Adrenal gland (tissue), 12 donors: ENCODE measurements around the gene MAN1A2. TPM values are rescaled to one million over a fixed set of nuclear protein-coding genes. Genes with fewer than 3 reads are reported as not detected.

ENCODE experiments used
- DNase-seq, 7 donors: peaks; one replicate each; pipeline ENCODE4 v3.0.0-alpha.2; 2019 to 2020
- H3K27ac ChIP-seq, 5 donors: fragments of 200-600 bp; sonication (generic) in 4 of 5; 1 replicate in 3 of 5; 2 replicates in 2 of 5; pipeline versions ENCODE4 v1.5.1 to v1.8.0; 2016 to 2020; ENCODE audit warnings: mild to moderate bottlenecking in 1 of 5
- H3K27me3 ChIP-seq: fragments of 200-600 bp; 2 replicates; pipeline ENCODE4 v1.8.0; 2021
- H3K36me3 ChIP-seq, 2 donors: fragments of 200-600 bp; replicated peaks in 1 of 2; 1 replicate in 1 of 2; 2 replicates in 1 of 2; pipeline versions ENCODE4 v1.5.1 to v1.8.0; 2018 to 2022
- H3K4me1 ChIP-seq, 2 donors: fragments of 200-600 bp; replicated peaks in 1 of 2; 1 replicate in 1 of 2; 2 replicates in 1 of 2; pipeline versions ENCODE4 v1.5.1 to v1.8.0; 2018 to 2021
- H3K4me3 ChIP-seq, 4 donors: fragments of 200-600 bp; sonication (generic) in 3 of 4; one replicate each; pipeline ENCODE4 v1.5.1; 2016 to 2018
- H3K9me3 ChIP-seq, 3 donors: fragments of 200-600 bp; sonication (generic) in 1 of 3; replicated peaks in 1 of 3; 1 replicate in 2 of 3; 2 replicates in 1 of 3; pipeline versions ENCODE4 v1.5.1 to v1.8.0; 2016 to 2021
- POLR2A ChIP-seq, 2 donors: fragments of 450-650 bp; IDR thresholded peaks; one replicate each; pipeline ENCODE4 v1.6.1; 2017; ENCODE audit warnings: antibody characterized with exemption in 2 of 2, mild to moderate bottlenecking in 2 of 2, moderate library complexity in 1 of 2
- WGBS, 4 donors: extraction: QIAGEN DNeasy Blood & Tissue Kit in 2 of 4; methylation state at CpG; one replicate each; pipeline versions ENCODE4 v1.1.5 to v1.1.7; 2013 to 2017; 5-methylcytosine and 5-hydroxymethylcytosine counted together
- intact Hi-C, 2 donors: fragments of 100-400 bp; cut with DNase I; formaldehyde crosslinking; loops; one replicate each; pipeline versions ENCODE4 v1.14.1 to v1.15.0; 2022 to 2023
- polyA plus RNA-seq, 3 donors: library from polyadenylated mRNA; stranded (reverse); fragments of 200-250 nt in 2 of 3; fragments of 350-450 nt in 1 of 3; fragmentation: Illumina TruSeq in 1 of 3; extraction: RNeasy Lipid Tissue Mini Kit (QIAGEN cat#74804) in 1 of 3; gene quantifications; one replicate each; pipeline ENCODE4 v1.2.3, GENCODE V29; 2013 to 2014
- total RNA-seq, 9 donors: library from RNA; depleted of rRNA in 4 of 9; stranded (reverse); fragments of >200 nt in 4 of 9; fragments of 120-200 nt in 1 of 9; fragmentation: NEBNext Ultra II Directional in 1 of 9; extraction: Animal tissue kit (Norgen Biotek cat#: 25700) in 1 of 9; gene quantifications; one replicate each; pipeline versions ENCODE4 v1.1.0 to v1.2.4, GENCODE V29; 2013 to 2023
- TF ChIP-seq, protein P1 (sequence below), 6 experiments: fragments of 450-650 bp in 4 of 6; fragments of 200-600 bp in 2 of 6; sonication (generic) in 1 of 6; IDR thresholded peaks; 1 replicate in 5 of 6; 2 replicates in 1 of 6; pipeline versions ENCODE4 v1.5.1 to v1.8.0; 2016 to 2021; ENCODE audit warnings: antibody characterized with exemption in 6 of 6, mild to moderate bottlenecking in 2 of 6, moderate library complexity in 1 of 6
- donor health status: healthy with polysubstance abuse.
- donor health status: Bipolar disorder and iron deficiency.
- donor health status: DM: yes; HTN: yes; CAD: no.
- donor health status: DM: no; HTN: no; CAD: no.
- donor health status: DM: no; HTN: no; CAD: no.
- donor health status: DM: yes; HTN: yes; CAD: no.

The MAN1A2 gene
- total and polyA plus RNA-seq, 12 donors: 4.4 to 45.2 (median 34.1) TPM

DNA sequence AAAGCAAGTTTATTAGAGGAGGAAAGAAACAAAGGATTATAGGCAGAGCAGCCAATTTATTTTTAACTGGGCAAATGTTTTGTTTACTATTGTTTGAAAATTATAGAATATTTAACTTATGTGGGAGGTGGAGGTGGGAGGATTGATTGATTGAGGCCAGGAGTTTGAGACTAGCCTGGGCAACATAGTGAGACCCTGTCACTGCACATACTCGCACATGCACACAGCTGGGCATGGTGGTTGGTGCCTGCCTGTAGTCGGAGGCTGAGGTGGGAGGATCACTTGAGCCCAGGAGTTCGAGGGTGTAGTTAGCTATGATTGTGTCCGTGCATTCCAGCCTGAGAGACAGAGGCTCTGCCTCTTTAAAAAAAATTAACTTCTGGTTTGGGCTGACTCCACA is 6.7 kb downstream of the MAN1A2 start:
- no peak for DNase-seq
- no peak overlapping the region for H3K27ac ChIP-seq
- intact Hi-C loops: no loop called here
- TF ChIP-seq POLR2A (IDR thresholded peaks at IDR 0.05): no peak
- TF ChIP-seq, protein P1, sequence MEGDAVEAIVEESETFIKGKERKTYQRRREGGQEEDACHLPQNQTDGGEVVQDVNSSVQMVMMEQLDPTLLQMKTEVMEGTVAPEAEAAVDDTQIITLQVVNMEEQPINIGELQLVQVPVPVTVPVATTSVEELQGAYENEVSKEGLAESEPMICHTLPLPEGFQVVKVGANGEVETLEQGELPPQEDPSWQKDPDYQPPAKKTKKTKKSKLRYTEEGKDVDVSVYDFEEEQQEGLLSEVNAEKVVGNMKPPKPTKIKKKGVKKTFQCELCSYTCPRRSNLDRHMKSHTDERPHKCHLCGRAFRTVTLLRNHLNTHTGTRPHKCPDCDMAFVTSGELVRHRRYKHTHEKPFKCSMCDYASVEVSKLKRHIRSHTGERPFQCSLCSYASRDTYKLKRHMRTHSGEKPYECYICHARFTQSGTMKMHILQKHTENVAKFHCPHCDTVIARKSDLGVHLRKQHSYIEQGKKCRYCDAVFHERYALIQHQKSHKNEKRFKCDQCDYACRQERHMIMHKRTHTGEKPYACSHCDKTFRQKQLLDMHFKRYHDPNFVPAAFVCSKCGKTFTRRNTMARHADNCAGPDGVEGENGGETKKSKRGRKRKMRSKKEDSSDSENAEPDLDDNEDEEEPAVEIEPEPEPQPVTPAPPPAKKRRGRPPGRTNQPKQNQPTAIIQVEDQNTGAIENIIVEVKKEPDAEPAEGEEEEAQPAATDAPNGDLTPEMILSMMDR (IDR thresholded peaks at IDR 0.05): no peak
- no peaks in the 10 kb centered on the region for H3K27me3 ChIP-seq
- H3K36me3 ChIP-seq: no peaks in the 10 kb centered on the region
- peaks cover 5 to 42% of the 10 kb centered on the region in 2 donors for H3K4me1 ChIP-seq
- no peaks in the 10 kb centered on the region for H3K9me3 ChIP-seq
- H3K4me3 ChIP-seq: no peak overlapping the region
- 59 to 76% (median 68%) methylated on average over 4 of the region's 4 CpGs for WGBS, 4 donors

DNA sequence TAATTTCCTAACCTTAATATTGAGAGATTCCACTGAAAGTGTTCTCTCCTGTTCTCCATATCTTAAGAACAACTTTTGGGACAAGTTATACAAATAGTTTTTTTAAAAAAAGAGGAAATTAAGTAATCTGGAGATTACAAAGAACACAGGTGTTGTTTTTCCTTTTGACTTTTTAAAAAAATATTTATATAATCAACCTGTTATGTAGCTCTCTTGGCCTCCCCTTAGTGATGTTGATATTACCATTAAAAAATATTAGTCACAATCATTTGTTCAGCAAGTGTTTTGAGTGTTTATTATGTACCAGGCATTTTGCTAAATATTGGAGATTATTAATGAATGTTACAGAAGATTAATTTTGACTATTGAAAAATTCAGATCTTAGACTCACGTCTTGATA is 8.1 kb downstream of the MAN1A2 start:
- DNase-seq: no peak
- Histone ChIP-seq H3K27ac (no peak overlapping the region), H3K9me3 (no peaks in the 10 kb centered on the region), H3K36me3 (no peaks in the 10 kb centered on the region), H3K27me3 (no peaks in the 10 kb centered on the region), H3K4me3 (no peak overlapping the region), H3K4me1 (peaks cover 0 to 28% of the 10 kb centered on the region in 2 donors)
- WGBS, 4 donors: 86 to 91% (median 88%) methylated on average over 1 of the region's 1 CpG
- intact Hi-C loops: no loop called here
- no peak for TF ChIP-seq POLR2A (IDR thresholded peaks at IDR 0.05)
- TF ChIP-seq, protein P1 (IDR thresholded peaks at IDR 0.05): no peak

DNA sequence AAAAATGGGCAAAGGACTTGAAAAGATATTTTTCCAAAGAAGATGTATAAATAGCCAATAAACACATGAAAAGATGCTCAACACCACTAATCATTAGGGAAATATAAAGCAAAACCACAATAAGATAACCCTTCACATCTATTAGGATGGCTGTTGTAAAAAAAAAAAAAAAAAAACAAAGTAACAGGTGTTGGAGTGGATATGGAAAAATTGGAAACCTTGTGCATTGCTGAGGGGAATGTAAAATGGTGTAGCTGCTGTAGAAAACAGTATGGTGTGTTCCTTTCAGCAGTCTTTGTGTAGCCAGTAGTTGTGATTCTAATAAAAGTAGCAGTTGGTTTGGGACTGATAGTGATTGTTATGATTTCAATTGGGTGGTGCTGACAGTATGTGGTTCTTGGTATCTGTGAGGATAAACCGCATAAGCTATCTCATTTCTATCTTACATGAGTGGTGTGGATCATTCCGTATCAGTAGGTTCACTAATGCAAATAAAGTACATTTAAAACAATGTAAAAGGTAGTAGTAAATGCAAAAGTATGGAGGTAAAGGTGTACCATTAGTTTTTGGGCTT is 19.9 kb downstream of the MAN1A2 start:
- Histone ChIP-seq H3K36me3 (no peaks in the 10 kb centered on the region), H3K9me3 (peaks cover 0 to 11% (median 5%) of the 10 kb centered on the region in 3 donors), H3K4me3 (no peak overlapping the region), H3K27ac (no peak overlapping the region), H3K4me1 (peaks cover 5 to 6% of the 10 kb centered on the region in 2 donors), H3K27me3 (no peaks in the 10 kb centered on the region)
- intact Hi-C loops: no loop called here
- no peak for DNase-seq
- 95 to 98% (median 98%) methylated on average over 2 of the region's 2 CpGs for WGBS, 4 donors
- TF ChIP-seq POLR2A (IDR thresholded peaks at IDR 0.05): no peak
- TF ChIP-seq, protein P1 (IDR thresholded peaks at IDR 0.05): no peak

DNA sequence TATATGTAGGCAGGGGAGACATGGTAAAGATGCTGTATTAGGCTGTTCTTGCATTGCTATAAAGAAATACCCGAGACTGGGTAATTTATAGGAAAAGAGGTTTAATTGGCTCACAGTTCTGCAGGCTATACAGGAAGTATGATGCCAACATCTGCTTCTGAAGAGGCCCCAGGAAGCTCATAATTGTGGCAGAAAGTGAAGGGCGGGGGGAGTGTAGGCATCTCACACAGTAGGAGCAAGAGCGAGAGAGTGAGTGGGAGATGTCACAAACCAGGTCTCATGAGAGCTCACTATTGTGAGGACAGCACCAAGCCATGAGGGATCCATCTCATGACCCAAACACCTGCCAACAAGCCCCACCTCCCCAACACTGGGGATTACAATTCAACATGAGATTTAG is 21.1 kb downstream of the MAN1A2 start:
- Histone ChIP-seq H3K9me3 (peaks cover 0 to 11% (median 5%) of the 10 kb centered on the region in 3 donors), H3K27ac (no peak overlapping the region), H3K36me3 (no peaks in the 10 kb centered on the region), H3K4me3 (no peak overlapping the region), H3K4me1 (peaks cover 6 to 16% of the 10 kb centered on the region in 2 donors), H3K27me3 (no peaks in the 10 kb centered on the region)
- intact Hi-C loops: no loop called here
- TF ChIP-seq, protein P1 (IDR thresholded peaks at IDR 0.05): no peak
- TF ChIP-seq POLR2A (IDR thresholded peaks at IDR 0.05): no peak
- no peak for DNase-seq
- WGBS, 4 donors: 91 to 100% (median 92%) methylated on average over 3 of the region's 3 CpGs
